H1 (cell line): ENCODE data around the gene MED12L. TPM values are rescaled to one million over a fixed set of nuclear protein-coding genes. Genes with fewer than 3 reads are reported as not detected.

Source experiments
- SIX5 ChIP-seq: IDR thresholded peaks from 2 replicates; pipeline ENCODE4 v1.6.1; 2011; ENCODE audit warnings: mild to moderate bottlenecking, low read depth, low read length
- YY1 ChIP-seq: IDR thresholded peaks from 2 replicates; pipeline ENCODE4 v1.6.1; 2011; ENCODE audit warnings: low read depth, mild to moderate bottlenecking, low read length
- polyA plus RNA-seq, 7 experiments: library from polyadenylated mRNA; depleted of rRNA in 3 of 7; stranded (reverse) in 5 of 7; unstranded in 2 of 7; fragments of >200 nt in 5 of 7; fragments of 200-250 nt in 2 of 7; gene quantifications; 1 replicate in 5 of 7; 2 replicates in 1 of 7; 4 replicates in 1 of 7; pipeline versions ENCODE4 v1.2.1 to v1.2.3, GENCODE V29; 2011 to 2013; ENCODE audit warnings: missing spikeins in 2 of 7, mixed read lengths in 2 of 7
- total RNA-seq: library from RNA; stranded (reverse); fragmentation: NEBNext Ultra II Directional; extraction: Animal tissue kit (Norgen Biotek cat#: 25700); gene quantifications from 2 replicates; pipeline ENCODE4 v1.2.1, GENCODE V29; 2021

Gene MED12L
- total and polyA plus RNA-seq, 2 of the 8 experiments (the other 6 are each of a cell fraction or from before 2014, with no cell fraction given), result 3.6 to 26.2 TPM

GRCh38 chr3:151462991-151463390, 377.5 kb downstream of the MED12L start (continued):
- TF ChIP-seq YY1, result no peak
- no peak for TF ChIP-seq SIX5
